ENCODE data around the gene NDUFA11. TPM values are rescaled to one million over a fixed set of nuclear protein-coding genes. Genes with fewer than 3 reads are reported as not detected.

NDUFA11 gene
- total RNA-seq, 1 donor from 2014 or later, result 217 TPM

GRCh38 chr19:5894704-5895349 is 8.8 kb downstream of the NDUFA11 start:
- TF ChIP-seq CTCF (IDR thresholded peaks at IDR 0.05; ENCODE audit: unreplicated experiment), result no peak
- peaks cover 8% of the 10 kb centered on the region for H3K27me3 Mint-ChIP-seq
- H3K4me3 Mint-ChIP-seq (ENCODE audit: low read depth), result no peak overlapping the region
- H3K36me3 Mint-ChIP-seq (ENCODE audit: insufficient read depth), result peaks cover 2% of the 10 kb centered on the region
- H3K27ac Mint-ChIP-seq, result no peak overlapping the region
- no peaks in the 10 kb centered on the region for H3K4me1 Mint-ChIP-seq (ENCODE audit: low read depth)
- no peak for DNase-seq (ENCODE audit: low spot score, unreplicated experiment)
- no peaks in the 10 kb centered on the region for H3K9me3 Mint-ChIP-seq (ENCODE audit: low read depth)

- Mint-ChIP-seq H3K9me3 (ENCODE audit: low read depth) (no peaks in the 10 kb centered on the region), H3K36me3 (ENCODE audit: insufficient read depth) (peaks cover 2% of the 10 kb centered on the region), H3K4me1 (ENCODE audit: low read depth) (no peaks in the 10 kb centered on the region), H3K27ac (no peak overlapping the region), H3K4me3 (ENCODE audit: low read depth) (no peak overlapping the region), H3K27me3 (peaks cover 13% of the 10 kb centered on the region)
- DNase-seq (ENCODE audit: low spot score, unreplicated experiment), result no peak
- no peak for TF ChIP-seq CTCF (IDR thresholded peaks at IDR 0.05; ENCODE audit: unreplicated experiment)
These were observed 9.5 kb downstream of the NDUFA11 start for GRCh38 chr19:5893907-5894703.

GRCh38 chr19:5893296-5893903 is 10.2 kb downstream of the NDUFA11 start:
- TF ChIP-seq CTCF (IDR thresholded peaks at IDR 0.05; ENCODE audit: unreplicated experiment), result no peak
- DNase-seq (ENCODE audit: low spot score, unreplicated experiment), result no peak
- Mint-ChIP-seq H3K27me3 (peaks cover 14% of the 10 kb centered on the region), H3K4me1 (ENCODE audit: low read depth) (no peaks in the 10 kb centered on the region), H3K9me3 (ENCODE audit: low read depth) (no peaks in the 10 kb centered on the region), H3K4me3 (ENCODE audit: low read depth) (no peak overlapping the region), H3K27ac (no peak overlapping the region), H3K36me3 (ENCODE audit: insufficient read depth) (peaks cover 2% of the 10 kb centered on the region)

- TF ChIP-seq CTCF (IDR thresholded peaks at IDR 0.05; ENCODE audit: unreplicated experiment), result no peak
- no peak overlapping the region for H3K27ac Mint-ChIP-seq
- H3K4me3 Mint-ChIP-seq (ENCODE audit: low read depth), result no peak overlapping the region
- peaks cover 17% of the 10 kb centered on the region for H3K27me3 Mint-ChIP-seq
- DNase-seq (ENCODE audit: low spot score, unreplicated experiment), result no peak
- H3K4me1 Mint-ChIP-seq (ENCODE audit: low read depth), result no peaks in the 10 kb centered on the region
- peaks cover 2% of the 10 kb centered on the region for H3K36me3 Mint-ChIP-seq (ENCODE audit: insufficient read depth)
- no peaks in the 10 kb centered on the region for H3K9me3 Mint-ChIP-seq (ENCODE audit: low read depth)
These were observed 10.8 kb downstream of the NDUFA11 start for GRCh38 chr19:5892772-5893275.
